IMR-90 (cell line): ENCODE results near the gene RAD23B. TPM values are rescaled to one million over a fixed set of nuclear protein-coding genes. Genes with fewer than 3 reads are reported as not detected.

ENCODE experiments used
- ATAC-seq: fragments of 200-7000 bp; cut with Tn5 transposase; 2 replicates; pipeline ENCODE4 v1.9.1; 2020; ENCODE audit warnings: low read depth, mild to moderate bottlenecking, moderate library complexity
- BruUV-seq: library from RNA; stranded (reverse); fragments of 400-500 nt; replicated peaks from 2 replicates; lab custom pipeline; 2021; lab: Mats Ljungman, UMichigan
- CTCF ChIA-PET: fragments of 300-600 bp; formaldehyde crosslinking; extraction: SDS; loops from one replicate; lab custom pipeline; 2021; ENCODE audit warnings: antibody characterized with exemption; lab: Yijun Ruan, JAX
- POLR2A ChIA-PET: fragments of 300-600 bp; sonication (Branson Sonifier 250); formaldehyde crosslinking; loops from one replicate; lab custom pipeline; 2022; ENCODE audit warnings: antibody characterized with exemption; ENCODE audit not compliant: unreplicated experiment; lab: Charles Lee
- DNase-seq: peaks from one replicate; pipeline ENCODE4 v3.0.0; 2013
- H2AFZ ChIP-seq: replicated peaks from 2 replicates; pipeline ENCODE3; 2013; ENCODE audit warnings: low read length, mild to moderate bottlenecking; ENCODE audit not compliant: poor library complexity
- H2AK5ac ChIP-seq: 2 replicates; pipeline ENCODE4 v1.6.1; 2013; ENCODE audit warnings: low read depth, low read length, inconsistent platforms
- H2AK9ac ChIP-seq: replicated peaks from 2 replicates; pipeline ENCODE3; 2013; ENCODE audit warnings: mild to moderate bottlenecking, low read depth, low read length, moderate library complexity; ENCODE audit not compliant: poor library complexity
- H2BK120ac ChIP-seq: 2 replicates; pipeline ENCODE4 v1.6.1; 2013; ENCODE audit warnings: low read depth, low read length, inconsistent platforms
- H2BK15ac ChIP-seq: 3 replicates; pipeline ENCODE4 v1.6.1; 2013; ENCODE audit warnings: low read depth, low read length, inconsistent platforms
- H2BK20ac ChIP-seq: 2 replicates; pipeline ENCODE4 v1.6.1; 2013; ENCODE audit warnings: low read depth, mild to moderate bottlenecking, inconsistent platforms, low read length, moderate library complexity
- H2BK5ac ChIP-seq: 2 replicates; pipeline ENCODE4 v1.6.1; 2013; ENCODE audit warnings: mild to moderate bottlenecking, low read depth, low read length, inconsistent platforms; ENCODE audit not compliant: poor library complexity, severe bottlenecking
- H3K14ac ChIP-seq: replicated peaks from 2 replicates; pipeline ENCODE4 v1.6.1; 2013; ENCODE audit warnings: low read depth, low read length, inconsistent platforms
- H3K18ac ChIP-seq: 2 replicates; pipeline ENCODE4 v1.6.1; 2013; ENCODE audit warnings: low read depth, low read length, control low read depth
- H3K23ac ChIP-seq: 2 replicates; pipeline ENCODE4 v1.6.1; 2013; ENCODE audit warnings: low read depth, low read length, inconsistent platforms
- H3K27ac ChIP-seq: 2 replicates; pipeline ENCODE4 v1.5.1; 2013; ENCODE audit warnings: mild to moderate bottlenecking, control low read depth, low read length; ENCODE audit not compliant: insufficient read depth
- H3K27me3 ChIP-seq: 2 replicates; pipeline ENCODE4 v1.6.1; 2013; ENCODE audit warnings: low read length; ENCODE audit not compliant: control insufficient read depth, insufficient read depth
- H3K36me3 ChIP-seq: 2 replicates; pipeline ENCODE4 v1.6.1; 2013; ENCODE audit warnings: low read length, mixed read lengths; ENCODE audit not compliant: control insufficient read depth, insufficient read depth
- H3K4ac ChIP-seq: 2 replicates; pipeline ENCODE4 v1.6.1; 2013; ENCODE audit warnings: low read depth, low read length, inconsistent platforms
- H3K4me1 ChIP-seq: 2 replicates; pipeline ENCODE4 v1.6.1; 2013; ENCODE audit warnings: low read length, mixed read lengths; ENCODE audit not compliant: control insufficient read depth, insufficient read depth
- H3K4me2 ChIP-seq: 2 replicates; pipeline ENCODE4 v1.6.1; 2013; ENCODE audit warnings: low read depth, mild to moderate bottlenecking, control low read depth, low read length, moderate library complexity
- H3K4me3 ChIP-seq: 2 replicates; pipeline ENCODE4 v1.5.1; 2013; ENCODE audit warnings: low read depth, mild to moderate bottlenecking, control low read depth, low read length, moderate library complexity; ENCODE audit not compliant: insufficient read depth
- H3K56ac ChIP-seq: 2 replicates; pipeline ENCODE4 v1.6.1; 2013; ENCODE audit warnings: low read length, inconsistent platforms; ENCODE audit not compliant: insufficient read depth; ENCODE audit errors: extremely low read depth
- H3K79me1 ChIP-seq, 2 experiments: 2 replicates each; pipeline ENCODE4 v1.6.1; 2013; ENCODE audit warnings: low read length in 2 of 2, inconsistent platforms in 1 of 2, low read depth in 1 of 2
- H3K9ac ChIP-seq: 2 replicates; pipeline ENCODE4 v1.6.1; 2013; ENCODE audit warnings: low read depth, low read length, control low read depth
- H3K9me1 ChIP-seq: 2 replicates; pipeline ENCODE4 v1.6.1; 2013; ENCODE audit warnings: low read length, inconsistent platforms; ENCODE audit not compliant: insufficient read depth
- H3K9me3 ChIP-seq: 2 replicates; pipeline ENCODE4 v1.6.1; 2013; ENCODE audit warnings: low read length; ENCODE audit not compliant: control insufficient read depth, insufficient read depth
- H4K20me1 ChIP-seq: 2 replicates; pipeline ENCODE4 v1.6.1; 2013; ENCODE audit warnings: low read length, inconsistent platforms; ENCODE audit not compliant: insufficient read depth
- H4K5ac ChIP-seq: 2 replicates; pipeline ENCODE4 v1.6.1; 2013; ENCODE audit warnings: mild to moderate bottlenecking, low read depth, low read length, control low read depth
- H4K8ac ChIP-seq, 2 experiments: 2 replicates each; pipeline ENCODE4 v1.6.1; 2013; ENCODE audit warnings: low read depth in 2 of 2, low read length in 2 of 2, control low read depth in 1 of 2, inconsistent platforms in 1 of 2
- H4K91ac ChIP-seq: 2 replicates; pipeline ENCODE4 v1.6.1; 2013; ENCODE audit warnings: low read depth, low read length, inconsistent platforms; ENCODE audit not compliant: insufficient read depth
- USF2 ChIP-seq: fragments of 150-350 bp; IDR thresholded peaks from 2 replicates; pipeline ENCODE4 v1.6.1; 2017; ENCODE audit warnings: mild to moderate bottlenecking, antibody characterized with exemption, low read length, low read depth
- WGBS, 2 experiments: methylation state at CpG; one replicate each; pipeline versions ENCODE4 v1.1.5 to v1.1.7; 2013; ENCODE audit warnings: missing lambda C conversion rate in 2 of 2; ENCODE audit not compliant: insufficient read length in 1 of 2; ENCODE audit errors: extremely low coverage in 2 of 2; 5-methylcytosine and 5-hydroxymethylcytosine counted together
- dilution Hi-C: fragments of 300-500 bp; cut with HindIII; formaldehyde crosslinking; loops from one replicate; pipeline ENCODE4 v1.14.3; 2018; ENCODE audit warnings: low sequenced_read_pairs; ENCODE audit not compliant: unreplicated experiment
- in situ Hi-C: fragments of 300-500 bp; cut with MboI; formaldehyde crosslinking; loops from 3 replicates; pipeline ENCODE4 v1.14.3; 2019; ENCODE audit warnings: low sequenced_read_pairs, inconsistent platforms, mixed read lengths
- intact Hi-C: fragments of 100-400 bp; cut with micrococcal nuclease; formaldehyde crosslinking; loops from 2 replicates; pipeline ENCODE4 v1.10.0; 2022
- polyA plus RNA-seq, 3 experiments: library from polyadenylated mRNA; depleted of rRNA; stranded (reverse); fragments of >200 nt; gene quantifications; 2 replicates each; pipeline ENCODE4 v1.2.3, GENCODE V29; 2012; ENCODE audit warnings: low replicate concordance in 1 of 3
- total RNA-seq: library from RNA; depleted of rRNA; stranded (reverse); fragments of >200 nt; gene quantifications from 2 replicates; pipeline ENCODE4 v1.2.3, GENCODE V29; 2012

Gene RAD23B
- total and polyA plus RNA-seq, 2 of the 4 experiments (the other 2 are of a cell fraction): 126 to 148 TPM

- ATAC-seq (no peak), DNase-seq (no peak)
- Histone ChIP-seq H3K79me1 (no peaks in the 10 kb centered on the region), H2BK120ac (no peak overlapping the region), H2BK5ac (no peak overlapping the region), H3K9ac (no peak overlapping the region), H3K14ac (no peak overlapping the region), H4K91ac (no peak overlapping the region), H3K36me3 (no peaks in the 10 kb centered on the region), H3K9me1 (no peaks in the 10 kb centered on the region), H3K4me1 (peaks cover 6% of the 10 kb centered on the region), H3K4me2 (no peak overlapping the region), H3K4ac (no peak overlapping the region), H3K18ac (no peak overlapping the region), H3K9me3 (no peaks in the 10 kb centered on the region), H3K27ac (no peak overlapping the region), H3K27me3 (no peaks in the 10 kb centered on the region), H4K8ac (no peak overlapping the region), H3K4me3 (no peak overlapping the region), H3K23ac (no peak overlapping the region), H4K20me1 (no peaks in the 10 kb centered on the region), H2AK9ac (no peak overlapping the region), H2AFZ (no peak overlapping the region), H2AK5ac (no peak overlapping the region), H2BK20ac (no peak overlapping the region), H2BK15ac (no peak overlapping the region), H3K56ac (no peak overlapping the region), H4K5ac (no peak overlapping the region)
- TF ChIP-seq USF2: no peak
- CTCF ChIA-PET: interaction anchor here (0.6 kb wide), 1 partner anchor 29 kb away, joined by 3 read pairs; no protein-coding TSS in a partner anchor
- dilution Hi-C loops (no loop called here), intact Hi-C loops (no loop called here), in situ Hi-C loops (no loop called here)
- BruUV-seq: no TSS peak
- POLR2A ChIA-PET: no interaction called here
- WGBS, 2 experiments: no CpG with 5 or more reads among the region's 2 CpGs
Observed at GRCh38 chr9:107268560-107268959, 14.5 kb upstream of the RAD23B start.
